ENCODE measurements around the gene MYLK4. TPM values are rescaled to one million over a fixed set of nuclear protein-coding genes. Genes with fewer than 3 reads are reported as not detected.

The MYLK4 gene
- total and polyA plus RNA-seq, 4 donors: 0.07 to 0.65 (median 0.39) TPM

DNA sequence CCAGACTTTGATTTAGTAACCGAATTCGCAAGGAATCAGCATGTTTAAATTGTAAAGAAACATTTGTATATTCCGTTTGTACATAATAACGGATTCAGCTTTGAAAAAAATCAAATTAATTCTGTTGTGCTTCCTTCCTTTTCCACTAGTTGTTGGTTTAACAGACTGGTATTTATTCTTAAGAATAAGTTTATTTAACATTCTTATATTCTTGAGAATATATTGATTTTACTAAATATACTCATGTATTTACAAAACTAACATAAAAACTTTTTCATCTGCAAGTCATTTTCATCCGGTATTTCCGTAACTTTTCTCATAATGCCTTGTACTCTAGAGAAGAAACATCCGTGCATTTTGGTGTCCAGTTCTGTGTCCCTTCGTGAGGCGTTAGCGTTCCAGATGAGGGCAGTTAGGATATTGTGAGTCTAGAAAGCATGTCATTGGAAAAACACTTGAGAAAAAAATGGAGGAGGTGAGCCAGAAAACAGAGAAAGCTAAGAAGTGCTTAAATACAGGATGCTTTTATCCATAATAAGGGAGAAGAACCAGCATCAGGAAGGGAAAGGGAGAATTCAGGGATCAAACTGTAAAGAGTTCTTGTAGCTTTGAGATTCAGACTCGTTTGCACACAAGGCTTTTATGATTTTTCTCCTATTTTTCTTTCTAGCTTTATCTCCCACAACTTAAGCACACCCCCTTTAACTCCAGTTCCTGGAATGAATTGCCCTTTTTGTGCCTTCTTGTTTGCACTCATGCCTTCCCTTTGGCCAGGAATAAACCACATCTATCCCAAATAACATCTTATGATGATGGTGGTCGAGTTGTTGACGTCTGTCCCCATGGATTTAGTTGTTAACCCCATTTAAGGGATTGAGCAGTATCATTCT lies 16.3 kb upstream of the MYLK4 start (continued):
- TF ChIP-seq FOXA1 (IDR thresholded peaks at IDR 0.05) (no peak), EGR1 (IDR thresholded peaks at IDR 0.05; ENCODE audit: low read depth in 2 of 2) (no peak), YY1 (IDR thresholded peaks at IDR 0.05) (no peak), FOXA2 (IDR thresholded peaks at IDR 0.05) (no peak)
- TF ChIP-seq, protein P1, sequence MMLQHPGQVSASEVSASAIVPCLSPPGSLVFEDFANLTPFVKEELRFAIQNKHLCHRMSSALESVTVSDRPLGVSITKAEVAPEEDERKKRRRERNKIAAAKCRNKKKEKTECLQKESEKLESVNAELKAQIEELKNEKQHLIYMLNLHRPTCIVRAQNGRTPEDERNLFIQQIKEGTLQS (IDR thresholded peaks at IDR 0.05): no peak

DNA sequence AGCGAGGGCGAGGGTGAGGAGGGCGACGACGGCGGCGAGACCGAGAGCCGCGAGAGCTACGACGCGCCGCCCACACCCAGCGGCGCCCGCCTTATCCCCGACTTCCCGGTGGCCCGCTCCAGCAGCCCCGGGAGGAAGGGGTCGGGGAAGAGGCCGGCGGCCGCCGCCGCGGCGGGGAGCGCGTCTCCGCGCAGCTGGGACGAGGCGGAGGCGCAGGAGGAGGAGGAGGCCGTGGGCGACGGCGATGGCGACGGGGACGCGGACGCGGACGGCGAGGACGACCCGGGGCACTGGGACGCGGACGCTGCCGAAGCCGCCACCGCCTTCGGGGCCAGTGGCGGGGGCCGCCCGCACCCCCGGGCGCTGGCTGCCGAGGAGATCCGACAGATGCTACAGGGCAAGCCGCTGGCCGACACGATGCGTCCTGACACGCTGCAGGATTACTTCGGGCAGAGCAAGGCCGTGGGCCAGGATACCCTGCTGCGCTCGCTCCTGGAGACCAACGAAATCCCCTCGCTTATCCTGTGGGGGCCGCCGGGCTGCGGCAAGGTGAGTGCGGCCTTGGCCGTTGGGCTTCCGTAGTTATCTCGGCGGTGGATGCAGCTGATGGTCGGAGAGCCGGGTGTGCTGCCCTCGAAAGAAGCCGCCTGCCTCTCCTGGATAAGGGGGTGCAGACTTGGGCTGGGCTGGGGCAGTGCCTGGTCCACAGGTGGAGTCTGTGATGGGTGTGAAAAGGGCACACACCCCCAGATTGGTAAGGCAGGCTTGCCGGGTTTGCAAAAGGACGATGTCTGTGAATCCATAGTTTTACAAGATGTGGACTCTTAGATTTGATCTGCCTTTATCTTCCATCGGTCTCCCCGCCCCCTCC lies 15.4 kb upstream of the MYLK4 start:
- Histone ChIP-seq H3K4me3 (ENCODE audit: low read depth in 1 of 3, low read length in 3 of 3) (peak overlapping the region; percentile 87 to 96 (median 92)), H3K9me3 (ENCODE audit: control insufficient read depth in 4 of 4, low read length in 3 of 4) (no peaks in the 10 kb centered on the region), H3K27me3 (ENCODE audit: control insufficient read depth in 4 of 4, insufficient read depth in 4 of 4, low read length in 3 of 4) (no peaks in the 10 kb centered on the region), H3K27ac (ENCODE audit: low read depth in 1 of 2, low read length in 2 of 2) (peak overlapping the region; percentile 94), H3K36me3 (ENCODE audit: control insufficient read depth in 4 of 4, insufficient read depth in 3 of 4, low read depth in 1 of 4, low read length in 3 of 4) (peaks cover 0 to 3% (median under 1%) of the 10 kb centered on the region in 4 donors), H3K4me1 (ENCODE audit: control insufficient read depth in 4 of 4, insufficient read depth in 4 of 4, low read length in 3 of 4) (peaks cover 4 to 32% (median 24%) of the 10 kb centered on the region in 4 donors), H3K9ac (ENCODE audit: low read depth in 1 of 2, low read length in 2 of 2) (peak overlapping the region; percentile 63 to 88)
- DNase-seq (ENCODE audit: low spot score): peak; percentile 73
- under 1% methylated on average over 91 of the region's 91 CpGs for WGBS
- TF ChIP-seq, protein P2, sequence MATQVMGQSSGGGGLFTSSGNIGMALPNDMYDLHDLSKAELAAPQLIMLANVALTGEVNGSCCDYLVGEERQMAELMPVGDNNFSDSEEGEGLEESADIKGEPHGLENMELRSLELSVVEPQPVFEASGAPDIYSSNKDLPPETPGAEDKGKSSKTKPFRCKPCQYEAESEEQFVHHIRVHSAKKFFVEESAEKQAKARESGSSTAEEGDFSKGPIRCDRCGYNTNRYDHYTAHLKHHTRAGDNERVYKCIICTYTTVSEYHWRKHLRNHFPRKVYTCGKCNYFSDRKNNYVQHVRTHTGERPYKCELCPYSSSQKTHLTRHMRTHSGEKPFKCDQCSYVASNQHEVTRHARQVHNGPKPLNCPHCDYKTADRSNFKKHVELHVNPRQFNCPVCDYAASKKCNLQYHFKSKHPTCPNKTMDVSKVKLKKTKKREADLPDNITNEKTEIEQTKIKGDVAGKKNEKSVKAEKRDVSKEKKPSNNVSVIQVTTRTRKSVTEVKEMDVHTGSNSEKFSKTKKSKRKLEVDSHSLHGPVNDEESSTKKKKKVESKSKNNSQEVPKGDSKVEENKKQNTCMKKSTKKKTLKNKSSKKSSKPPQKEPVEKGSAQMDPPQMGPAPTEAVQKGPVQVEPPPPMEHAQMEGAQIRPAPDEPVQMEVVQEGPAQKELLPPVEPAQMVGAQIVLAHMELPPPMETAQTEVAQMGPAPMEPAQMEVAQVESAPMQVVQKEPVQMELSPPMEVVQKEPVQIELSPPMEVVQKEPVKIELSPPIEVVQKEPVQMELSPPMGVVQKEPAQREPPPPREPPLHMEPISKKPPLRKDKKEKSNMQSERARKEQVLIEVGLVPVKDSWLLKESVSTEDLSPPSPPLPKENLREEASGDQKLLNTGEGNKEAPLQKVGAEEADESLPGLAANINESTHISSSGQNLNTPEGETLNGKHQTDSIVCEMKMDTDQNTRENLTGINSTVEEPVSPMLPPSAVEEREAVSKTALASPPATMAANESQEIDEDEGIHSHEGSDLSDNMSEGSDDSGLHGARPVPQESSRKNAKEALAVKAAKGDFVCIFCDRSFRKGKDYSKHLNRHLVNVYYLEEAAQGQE (IDR thresholded peaks at IDR 0.05): no peak
- TF ChIP-seq YY1 (IDR thresholded peaks at IDR 0.05): peak; percentile 14

DNA sequence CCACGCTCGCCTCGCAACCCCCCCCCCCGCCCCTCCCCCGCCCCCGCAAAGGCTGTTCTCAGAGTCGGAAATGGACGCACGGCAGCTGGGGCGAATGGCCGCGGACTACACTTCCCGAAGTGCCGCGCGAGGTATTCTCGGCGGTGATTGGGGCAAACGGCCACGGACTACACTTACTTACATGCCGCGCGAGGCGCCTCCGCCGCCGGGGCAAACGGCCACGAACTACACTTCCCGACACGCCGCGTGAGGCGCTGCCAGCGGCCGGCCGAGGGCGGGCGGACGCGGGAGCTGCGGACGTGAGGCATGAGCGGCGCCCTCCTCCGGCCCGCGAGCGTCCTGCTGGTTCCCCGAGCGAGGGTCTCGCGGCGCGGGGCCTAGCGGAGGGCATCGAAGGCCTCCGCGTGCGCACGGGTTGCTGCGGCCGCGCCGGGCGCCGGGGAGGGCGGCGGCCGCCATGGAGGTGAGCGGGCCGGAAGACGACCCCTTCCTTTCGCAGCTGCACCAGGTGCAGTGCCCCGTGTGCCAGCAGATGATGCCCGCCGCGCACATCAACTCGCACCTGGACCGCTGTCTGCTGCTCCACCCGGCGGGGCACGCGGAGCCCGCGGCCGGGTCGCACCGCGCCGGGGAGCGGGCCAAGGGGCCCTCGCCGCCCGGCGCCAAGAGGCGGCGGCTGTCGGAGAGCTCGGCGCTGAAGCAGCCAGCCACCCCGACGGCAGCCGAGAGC lies 14.6 kb upstream of the MYLK4 start, which contains the start of gene WRNIP1:
WRNIP1 (plus strand) TSS at position 228 of the 730 bp plus-strand sequence; CDS start at position 458, 230 bp downstream.
- DNase-seq (ENCODE audit: low spot score): peak; percentile 98
- Histone ChIP-seq H3K9me3 (ENCODE audit: control insufficient read depth in 4 of 4, low read length in 3 of 4) (no peaks in the 10 kb centered on the region), H3K36me3 (ENCODE audit: control insufficient read depth in 4 of 4, insufficient read depth in 3 of 4, low read depth in 1 of 4, low read length in 3 of 4) (peaks cover 0 to 3% (median 0%) of the 10 kb centered on the region in 4 donors), H3K4me3 (ENCODE audit: low read depth in 1 of 3, low read length in 3 of 3) (peak within 1 kb of the TSS; percentile 87 to 96 (median 92)), H3K9ac (ENCODE audit: low read depth in 1 of 2, low read length in 2 of 2) (peak within 1 kb of the TSS; percentile 73 to 88), H3K4me1 (ENCODE audit: control insufficient read depth in 4 of 4, insufficient read depth in 4 of 4, low read length in 3 of 4) (peaks cover 4 to 29% (median 22%) of the 10 kb centered on the region in 4 donors), H3K27me3 (ENCODE audit: control insufficient read depth in 4 of 4, insufficient read depth in 4 of 4, low read length in 3 of 4) (no peaks in the 10 kb centered on the region), H3K27ac (ENCODE audit: low read depth in 1 of 2, low read length in 2 of 2) (peak within 1 kb of the TSS; percentile 94)
- WGBS: under 1% methylated on average over 104 of the region's 104 CpGs
- TF ChIP-seq GABPA (IDR thresholded peaks at IDR 0.05 in 1 of 2, conservative IDR thresholded peaks at IDR 0.05 in 1 of 2) (peak in 1 of 2 donors; percentile 76), CTCF (IDR thresholded peaks at IDR 0.05; ENCODE audit: low read depth, low read length, missing input control) (peak; percentile 52), NR2F2 (IDR thresholded peaks at IDR 0.05) (no peak), EGR1 (IDR thresholded peaks at IDR 0.05; ENCODE audit: low read depth in 2 of 2) (peak; percentile 85 to 98), TAF1 (conservative IDR thresholded peaks at IDR 0.05) (peak; percentile 2), JUND (IDR thresholded peaks at IDR 0.05) (no peak), RAD21 (IDR thresholded peaks at IDR 0.05) (no peak), YY1 (IDR thresholded peaks at IDR 0.05) (peak; percentile 94), MAX (IDR thresholded peaks at IDR 0.05) (no peak), FOXA2 (IDR thresholded peaks at IDR 0.05) (no peak), SP1 (IDR thresholded peaks at IDR 0.05) (peak; percentile 67), HNF4G (IDR thresholded peaks at IDR 0.05) (no peak), FOXA1 (IDR thresholded peaks at IDR 0.05) (no peak), RXRA (IDR thresholded peaks at IDR 0.05) (peak in 1 of 2 donors; percentile 13)
- TF ChIP-seq, protein P2 (IDR thresholded peaks at IDR 0.05): no peak
